CD4-positive, alpha-beta T cell treated with Interferon alpha-2 for 1 hour (primary cell): ENCODE data around the gene KANSL1.

Source experiments
- DNase-seq, 2 donors: peaks; one replicate each; pipeline ENCODE4 v3.0.0-alpha.2; 2020 to 2022

Gene KANSL1

GRCh38 chr17:46063241-46063640 is 130.0 kb downstream of the KANSL1 start:
- no peak for DNase-seq

GRCh38 chr17:46061435-46061834 is 131.8 kb downstream of the KANSL1 start:
- DNase-seq: no peak

GRCh38 chr17:46060461-46060860 is 132.8 kb downstream of the KANSL1 start:
- no peak for DNase-seq

GRCh38 chr17:46059486-46059885 is 133.7 kb downstream of the KANSL1 start:
- no peak for DNase-seq

- no peak for DNase-seq
Measured at GRCh38 chr17:46057366-46057765, 135.9 kb downstream of the KANSL1 start.

GRCh38 chr17:46056800-46057304 is 136.4 kb downstream of the KANSL1 start:
- DNase-seq: no peak

- no peak for DNase-seq
Measured at GRCh38 chr17:46053911-46054534, 139.2 kb downstream of the KANSL1 start.

GRCh38 chr17:46049656-46050055 is 143.6 kb downstream of the KANSL1 start:
- no peak for DNase-seq

GRCh38 chr17:46047856-46048255 is 145.4 kb downstream of the KANSL1 start:
- no peak for DNase-seq

- DNase-seq: no peak
Measured at GRCh38 chr17:46047398-46047797, 145.8 kb downstream of the KANSL1 start.

- DNase-seq: no peak
Measured at GRCh38 chr17:46046957-46047356, 146.3 kb downstream of the KANSL1 start.

GRCh38 chr17:46045639-46046038 is 147.6 kb downstream of the KANSL1 start:
- no peak for DNase-seq

- no peak for DNase-seq
Measured at GRCh38 chr17:46044989-46045388, 148.2 kb downstream of the KANSL1 start.

- peak; percentile 48 to 68 for DNase-seq
Measured at GRCh38 chr17:46044286-46044928, 148.8 kb downstream of the KANSL1 start.

- DNase-seq: no peak
Measured at GRCh38 chr17:46043606-46044005, 149.6 kb downstream of the KANSL1 start.

- no peak for DNase-seq
Measured at GRCh38 chr17:46042925-46043324, 150.3 kb downstream of the KANSL1 start.

- DNase-seq: no peak
Measured at GRCh38 chr17:46042246-46042645, 151.0 kb downstream of the KANSL1 start.

- no peak for DNase-seq
Measured at GRCh38 chr17:46039592-46040186, 153.5 kb downstream of the KANSL1 start.

GRCh38 chr17:46038937-46039336 is 154.3 kb downstream of the KANSL1 start:
- no peak for DNase-seq

- DNase-seq: no peak
Measured at GRCh38 chr17:46038414-46038813, 154.8 kb downstream of the KANSL1 start.

- DNase-seq: no peak
Measured at GRCh38 chr17:46037722-46038255, 155.4 kb downstream of the KANSL1 start.

- no peak for DNase-seq
Measured at GRCh38 chr17:46036491-46036890, 156.7 kb downstream of the KANSL1 start.

GRCh38 chr17:46035112-46035818 is 158.0 kb downstream of the KANSL1 start:
- peak; percentile 29 to 43 for DNase-seq
